ENCODE data around the gene MUC5AC.
A peak's percentile ranks its signal among the peaks of the same experiment; 100 is the strongest.

MUC5AC gene

GRCh38 chr11:1226226-1226985, 68.7 kb downstream of the MUC5AC start:
- TF ChIP-seq, protein P1, sequence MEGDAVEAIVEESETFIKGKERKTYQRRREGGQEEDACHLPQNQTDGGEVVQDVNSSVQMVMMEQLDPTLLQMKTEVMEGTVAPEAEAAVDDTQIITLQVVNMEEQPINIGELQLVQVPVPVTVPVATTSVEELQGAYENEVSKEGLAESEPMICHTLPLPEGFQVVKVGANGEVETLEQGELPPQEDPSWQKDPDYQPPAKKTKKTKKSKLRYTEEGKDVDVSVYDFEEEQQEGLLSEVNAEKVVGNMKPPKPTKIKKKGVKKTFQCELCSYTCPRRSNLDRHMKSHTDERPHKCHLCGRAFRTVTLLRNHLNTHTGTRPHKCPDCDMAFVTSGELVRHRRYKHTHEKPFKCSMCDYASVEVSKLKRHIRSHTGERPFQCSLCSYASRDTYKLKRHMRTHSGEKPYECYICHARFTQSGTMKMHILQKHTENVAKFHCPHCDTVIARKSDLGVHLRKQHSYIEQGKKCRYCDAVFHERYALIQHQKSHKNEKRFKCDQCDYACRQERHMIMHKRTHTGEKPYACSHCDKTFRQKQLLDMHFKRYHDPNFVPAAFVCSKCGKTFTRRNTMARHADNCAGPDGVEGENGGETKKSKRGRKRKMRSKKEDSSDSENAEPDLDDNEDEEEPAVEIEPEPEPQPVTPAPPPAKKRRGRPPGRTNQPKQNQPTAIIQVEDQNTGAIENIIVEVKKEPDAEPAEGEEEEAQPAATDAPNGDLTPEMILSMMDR (IDR thresholded peaks at IDR 0.05; ENCODE audit: low read depth, low read length, missing control alignments): no peak
- H3K4me3 ChIP-seq (ENCODE audit: low read depth, low read length): no peak overlapping the region
- no peak for DNase-seq (ENCODE audit: low read depth)
- in situ Hi-C loops (cut with HindIII; ENCODE audit: low sequenced_read_pairs): no loop called here

- H3K4me3 ChIP-seq (ENCODE audit: low read depth, low read length): no peak overlapping the region
- in situ Hi-C loops (cut with HindIII; ENCODE audit: low sequenced_read_pairs): no loop called here
- no peak for DNase-seq (ENCODE audit: low read depth)
- TF ChIP-seq, protein P1 (IDR thresholded peaks at IDR 0.05; ENCODE audit: low read depth, low read length, missing control alignments): peak; percentile 39
Observed at GRCh38 chr11:1226986-1227550, 69.3 kb downstream of the MUC5AC start.

DNA sequence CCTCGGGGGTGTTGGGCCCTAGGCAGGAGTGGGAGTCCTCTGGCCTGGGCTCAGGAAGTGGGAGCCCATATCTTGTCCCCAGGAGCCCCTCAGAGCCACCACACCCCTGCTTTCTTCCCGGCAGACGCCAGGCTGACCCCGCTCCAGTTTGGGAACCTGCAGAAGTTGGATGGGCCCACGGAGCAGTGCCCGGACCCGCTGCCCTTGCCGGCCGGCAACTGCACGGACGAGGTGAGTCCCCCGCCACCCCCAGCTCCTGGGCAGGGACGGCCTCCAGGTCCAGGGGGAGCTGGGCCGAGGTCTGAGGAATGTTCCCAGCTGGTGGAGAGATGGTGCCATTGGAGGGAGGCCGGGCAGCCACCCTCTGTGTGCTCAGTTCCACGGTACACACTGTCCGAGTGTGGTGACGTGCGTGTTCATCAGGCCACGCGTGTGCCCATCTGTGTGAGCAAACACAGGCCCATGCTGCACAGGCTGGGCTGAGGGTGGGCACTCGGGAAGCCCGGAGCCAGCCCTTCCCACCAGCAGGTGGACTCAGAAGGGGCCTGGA, 69.9 kb downstream of the MUC5AC start:
- no peak for DNase-seq (ENCODE audit: low read depth)
- no peak overlapping the region for H3K4me3 ChIP-seq (ENCODE audit: low read depth, low read length)
- in situ Hi-C loops (cut with HindIII; ENCODE audit: low sequenced_read_pairs): no loop called here
- TF ChIP-seq, protein P1 (IDR thresholded peaks at IDR 0.05; ENCODE audit: low read depth, low read length, missing control alignments): no peak

- in situ Hi-C loops (cut with HindIII; ENCODE audit: low sequenced_read_pairs): no loop called here
- no peak overlapping the region for H3K4me3 ChIP-seq (ENCODE audit: low read depth, low read length)
- no peak for DNase-seq (ENCODE audit: low read depth)
- TF ChIP-seq, protein P1 (IDR thresholded peaks at IDR 0.05; ENCODE audit: low read depth, low read length, missing control alignments): no peak
Observed at GRCh38 chr11:1228101-1228821, 70.5 kb downstream of the MUC5AC start.

DNA sequence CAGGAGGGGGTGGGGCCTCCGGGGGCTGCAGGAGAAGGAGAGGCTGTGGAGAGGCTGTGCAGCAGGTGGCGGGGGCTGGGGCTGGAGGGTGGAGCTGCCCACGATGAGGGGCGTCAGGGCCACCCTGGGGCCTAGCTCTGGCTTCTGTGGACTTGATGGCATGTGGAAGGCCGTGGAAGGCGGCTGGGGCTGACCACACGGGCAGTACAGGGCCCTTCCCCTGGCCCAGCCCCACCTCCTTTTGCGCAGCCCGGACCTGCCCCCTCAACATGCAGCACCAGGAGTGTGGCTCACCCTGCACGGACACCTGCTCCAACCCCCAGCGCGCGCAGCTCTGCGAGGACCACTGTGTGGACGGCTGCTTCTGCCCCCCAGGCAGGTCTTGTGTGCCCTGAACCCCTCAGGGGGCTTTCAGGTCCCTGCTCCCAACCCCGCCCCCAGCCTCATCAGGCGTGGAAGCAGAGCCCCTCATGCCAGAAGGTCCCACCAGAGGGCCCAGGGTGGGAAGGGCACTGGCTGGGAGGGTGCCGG, 71.2 kb downstream of the MUC5AC start:
- DNase-seq (ENCODE audit: low read depth): no peak
- TF ChIP-seq, protein P1 (IDR thresholded peaks at IDR 0.05; ENCODE audit: low read depth, low read length, missing control alignments): no peak
- in situ Hi-C loops (cut with HindIII; ENCODE audit: low sequenced_read_pairs): no loop called here
- H3K4me3 ChIP-seq (ENCODE audit: low read depth, low read length): no peak overlapping the region

DNA sequence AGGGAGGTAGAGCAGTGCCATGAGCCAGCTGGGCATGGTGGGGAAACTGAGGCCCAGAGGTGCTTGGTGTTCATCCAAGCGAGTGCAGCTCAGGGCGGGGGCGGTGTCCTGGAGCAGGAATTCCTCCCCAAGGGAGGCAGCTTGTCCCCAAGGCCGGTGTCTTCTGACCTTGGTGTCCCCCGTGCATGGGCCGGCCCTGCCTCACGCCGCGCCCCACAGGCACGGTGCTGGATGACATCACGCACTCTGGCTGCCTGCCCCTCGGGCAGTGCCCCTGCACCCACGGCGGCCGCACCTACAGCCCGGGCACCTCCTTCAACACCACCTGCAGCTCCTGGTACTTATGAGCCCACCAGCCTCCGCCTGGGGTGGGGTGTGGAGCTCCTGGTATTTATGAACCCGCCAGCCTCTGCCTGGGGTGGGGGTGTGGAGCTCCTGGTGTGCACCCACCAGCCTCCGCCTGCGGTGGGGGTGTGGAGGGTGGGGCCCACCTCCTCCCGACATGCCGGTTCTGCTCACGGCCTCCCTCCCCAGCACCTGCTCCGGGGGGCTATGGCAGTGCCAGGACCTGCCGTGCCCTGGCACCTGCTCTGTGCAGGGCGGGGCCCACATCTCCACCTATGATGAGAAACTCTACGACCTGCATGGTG, 71.8 kb downstream of the MUC5AC start:
- no peak for DNase-seq (ENCODE audit: low read depth)
- TF ChIP-seq, protein P1 (IDR thresholded peaks at IDR 0.05; ENCODE audit: low read depth, low read length, missing control alignments): no peak
- in situ Hi-C loops (cut with HindIII; ENCODE audit: low sequenced_read_pairs): no loop called here
- H3K4me3 ChIP-seq (ENCODE audit: low read depth, low read length): no peak overlapping the region
